A673 (cell line): ENCODE results near the gene SLC6A6. TPM values are rescaled to one million over a fixed set of nuclear protein-coding genes. Genes with fewer than 3 reads are reported as not detected.

Experiments used
- BruUV-seq: library from RNA; stranded (reverse); fragments of 400-500 nt; replicated peaks from 2 replicates; lab custom pipeline; 2021; lab: Mats Ljungman, UMichigan
- CTCF ChIA-PET: fragments of 300-600 bp; sonication (Branson Sonifier 250); formaldehyde crosslinking; loops from one replicate; lab custom pipeline; 2022; ENCODE audit warnings: antibody characterized with exemption; lab: Charles Lee
- POLR2A ChIA-PET: fragments of 300-600 bp; sonication (Branson Sonifier 250); formaldehyde crosslinking; loops from one replicate; lab custom pipeline; 2022; ENCODE audit warnings: antibody characterized with exemption; ENCODE audit not compliant: low non-redundant PET; lab: Charles Lee
- DNase-seq: peaks from one replicate; pipeline ENCODE4 v3.0.0-alpha.2; 2015; ENCODE audit warnings: low spot score
- H3K27ac ChIP-seq: fragments of 200-600 bp; sonication (generic); 2 replicates; pipeline ENCODE4 v1.5.1; 2016; ENCODE audit warnings: mixed run types, low read depth, mild to moderate bottlenecking, mixed read lengths, antibody characterized with exemption, low read length; ENCODE audit not compliant: poor library complexity, severe bottlenecking
- H3K27me3 ChIP-seq: fragments of 200-600 bp; sonication (generic); replicated peaks from 2 replicates; pipeline ENCODE4 v1.6.1; 2017; ENCODE audit warnings: mixed run types, low read depth, mild to moderate bottlenecking, mixed read lengths, antibody characterized with exemption, low read length; ENCODE audit not compliant: insufficient read depth, poor library complexity
- H3K36me3 ChIP-seq: fragments of 200-600 bp; sonication (generic); 2 replicates; pipeline ENCODE4 v1.6.1; 2016; ENCODE audit warnings: mixed run types, mild to moderate bottlenecking, mixed read lengths, antibody characterized with exemption, low read length; ENCODE audit not compliant: insufficient read depth, poor library complexity, severe bottlenecking
- H3K4me1 ChIP-seq: fragments of 200-600 bp; sonication (generic); 2 replicates; pipeline ENCODE4 v1.6.1; 2017; ENCODE audit warnings: mixed run types, mild to moderate bottlenecking, mixed read lengths, antibody characterized with exemption, low read length; ENCODE audit not compliant: insufficient read depth, poor library complexity, severe bottlenecking
- H3K4me3 ChIP-seq: fragments of 200-600 bp; sonication (generic); 2 replicates; pipeline ENCODE4 v1.5.1; 2016; ENCODE audit warnings: low read depth, mixed run types, mild to moderate bottlenecking, mixed read lengths, low read length; ENCODE audit not compliant: poor library complexity, severe bottlenecking
- H3K9me3 ChIP-seq: fragments of 200-600 bp; sonication (generic); 2 replicates; pipeline ENCODE4 v1.6.1; 2016; ENCODE audit warnings: mixed run types, low read depth, mild to moderate bottlenecking, mixed read lengths, antibody characterized with exemption, low read length; ENCODE audit not compliant: poor library complexity, severe bottlenecking
- EZH2 ChIP-seq: fragments of 200-600 bp; sonication (generic); IDR thresholded peaks from 2 replicates; pipeline ENCODE4 v1.6.1; 2017; ENCODE audit warnings: borderline replicate concordance, low read depth, mild to moderate bottlenecking, mixed read lengths, antibody characterized with exemption, low read length; ENCODE audit not compliant: poor library complexity, severe bottlenecking
- intact Hi-C: fragments of 100-400 bp; cut with micrococcal nuclease; formaldehyde crosslinking; loops from one replicate; pipeline ENCODE4 v1.10.0; 2022; ENCODE audit not compliant: unreplicated experiment
- total RNA-seq: library from RNA; stranded (reverse); gene quantifications from 2 replicates; pipeline ENCODE4 v1.2.3, GENCODE V29; 2021
- TF ChIP-seq, protein P1 (sequence below): fragments of 300-800, 200-600 bp; sonication (generic); conservative IDR thresholded peaks from 2 replicates; pipeline ENCODE4 v1.5.1; 2017; ENCODE audit warnings: low read depth, mild to moderate bottlenecking, antibody characterized with exemption, low read length, moderate library complexity, mixed read lengths

The SLC6A6 gene
- total RNA-seq, 1 experiment from 2014 or later: 55.1 TPM

DNA sequence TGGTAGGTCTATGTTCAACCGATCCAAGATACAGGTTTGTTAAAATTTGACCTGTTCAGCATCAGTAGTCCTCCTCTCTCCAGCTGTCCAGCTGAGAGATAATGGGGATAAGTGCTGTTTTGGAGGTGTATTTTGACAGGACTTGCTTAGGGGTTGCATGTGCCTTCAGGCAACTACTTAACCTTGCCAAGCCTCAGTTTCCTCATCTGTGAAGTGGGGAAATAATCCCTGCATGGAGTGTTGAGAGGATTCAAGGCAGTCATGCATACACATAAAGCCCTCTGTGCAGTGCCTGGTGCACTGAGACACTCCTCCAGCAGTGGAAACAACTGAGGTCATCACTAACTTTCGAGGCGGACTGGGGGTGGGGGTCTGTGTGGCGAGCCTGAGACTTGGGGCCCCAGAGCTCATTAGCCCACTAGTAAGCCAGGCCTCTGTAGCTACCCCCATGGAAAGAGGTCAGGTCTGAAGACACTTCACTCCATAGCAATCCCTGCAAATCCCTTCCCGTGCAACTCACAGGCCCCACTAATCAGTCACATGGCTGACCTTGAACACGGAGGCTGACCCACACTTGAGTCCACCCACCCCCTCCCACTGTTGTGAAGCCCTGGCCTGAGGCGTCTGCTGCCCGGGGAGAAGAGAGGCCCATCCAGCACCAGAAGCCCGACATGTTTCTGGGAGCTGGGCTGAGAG is 25.9 kb upstream of the SLC6A6 start:
- POLR2A ChIA-PET: no interaction called here
- BruUV-seq: no TSS peak
- Histone ChIP-seq H3K9me3 (no peaks in the 10 kb centered on the region), H3K27me3 (no peaks in the 10 kb centered on the region), H3K4me3 (no peak overlapping the region), H3K27ac (no peak overlapping the region), H3K4me1 (peaks cover 6% of the 10 kb centered on the region), H3K36me3 (no peaks in the 10 kb centered on the region)
- DNase-seq: no peak
- TF ChIP-seq, protein P1, sequence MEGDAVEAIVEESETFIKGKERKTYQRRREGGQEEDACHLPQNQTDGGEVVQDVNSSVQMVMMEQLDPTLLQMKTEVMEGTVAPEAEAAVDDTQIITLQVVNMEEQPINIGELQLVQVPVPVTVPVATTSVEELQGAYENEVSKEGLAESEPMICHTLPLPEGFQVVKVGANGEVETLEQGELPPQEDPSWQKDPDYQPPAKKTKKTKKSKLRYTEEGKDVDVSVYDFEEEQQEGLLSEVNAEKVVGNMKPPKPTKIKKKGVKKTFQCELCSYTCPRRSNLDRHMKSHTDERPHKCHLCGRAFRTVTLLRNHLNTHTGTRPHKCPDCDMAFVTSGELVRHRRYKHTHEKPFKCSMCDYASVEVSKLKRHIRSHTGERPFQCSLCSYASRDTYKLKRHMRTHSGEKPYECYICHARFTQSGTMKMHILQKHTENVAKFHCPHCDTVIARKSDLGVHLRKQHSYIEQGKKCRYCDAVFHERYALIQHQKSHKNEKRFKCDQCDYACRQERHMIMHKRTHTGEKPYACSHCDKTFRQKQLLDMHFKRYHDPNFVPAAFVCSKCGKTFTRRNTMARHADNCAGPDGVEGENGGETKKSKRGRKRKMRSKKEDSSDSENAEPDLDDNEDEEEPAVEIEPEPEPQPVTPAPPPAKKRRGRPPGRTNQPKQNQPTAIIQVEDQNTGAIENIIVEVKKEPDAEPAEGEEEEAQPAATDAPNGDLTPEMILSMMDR: no peak
- TF ChIP-seq EZH2: no peak
- intact Hi-C loops: no loop called here
- CTCF ChIA-PET: no interaction called here

DNA sequence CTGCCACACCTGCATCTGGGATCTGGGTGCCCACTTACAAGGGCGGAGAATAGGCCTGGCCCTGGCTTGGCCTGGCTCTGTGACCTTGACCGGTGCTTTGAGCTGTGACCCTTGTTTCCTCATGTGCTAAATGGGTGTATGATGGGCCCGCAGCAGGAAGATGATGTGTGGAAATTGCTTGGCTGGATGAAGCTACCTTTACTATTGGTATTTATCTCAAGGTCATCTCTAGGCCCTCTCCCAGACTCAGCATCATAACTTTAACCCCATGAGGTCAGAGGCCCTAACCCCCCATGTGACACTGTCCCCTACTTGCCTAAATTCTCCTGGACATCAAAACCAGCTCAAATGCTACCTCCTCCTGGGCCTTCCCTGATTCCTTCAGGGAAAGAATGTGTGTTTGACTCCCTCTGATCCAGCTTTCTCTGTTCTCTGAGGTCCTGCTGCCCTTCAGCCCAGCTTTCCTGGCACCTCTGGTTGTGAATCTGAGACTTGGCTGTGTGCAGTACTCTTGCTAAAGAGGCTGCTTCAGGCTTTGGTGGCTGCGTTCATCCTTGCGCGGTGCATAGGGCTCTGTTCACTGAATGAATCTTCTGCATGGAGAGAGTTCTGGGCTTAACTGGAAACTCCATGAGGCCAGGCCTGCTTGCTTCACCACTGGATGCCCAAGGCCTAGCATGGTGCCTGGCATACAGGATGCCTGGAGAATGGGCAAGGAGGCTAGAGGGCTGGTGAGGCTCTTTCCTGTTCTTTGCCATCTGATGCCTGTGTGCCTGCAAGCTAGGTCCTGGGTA is 25.2 kb upstream of the SLC6A6 start:
- H3K36me3 ChIP-seq: no peaks in the 10 kb centered on the region
- peaks cover 1% of the 10 kb centered on the region for H3K4me1 ChIP-seq
- intact Hi-C loops: no loop called here
- no peak for DNase-seq
- ChIA-PET POLR2A (no interaction called here), CTCF (no interaction called here)
- no peaks in the 10 kb centered on the region for H3K27me3 ChIP-seq
- H3K9me3 ChIP-seq: no peaks in the 10 kb centered on the region
- BruUV-seq: no TSS peak
- TF ChIP-seq EZH2: no peak
- TF ChIP-seq, protein P1: no peak
- no peak overlapping the region for H3K4me3 ChIP-seq
- H3K27ac ChIP-seq: no peak overlapping the region

DNA sequence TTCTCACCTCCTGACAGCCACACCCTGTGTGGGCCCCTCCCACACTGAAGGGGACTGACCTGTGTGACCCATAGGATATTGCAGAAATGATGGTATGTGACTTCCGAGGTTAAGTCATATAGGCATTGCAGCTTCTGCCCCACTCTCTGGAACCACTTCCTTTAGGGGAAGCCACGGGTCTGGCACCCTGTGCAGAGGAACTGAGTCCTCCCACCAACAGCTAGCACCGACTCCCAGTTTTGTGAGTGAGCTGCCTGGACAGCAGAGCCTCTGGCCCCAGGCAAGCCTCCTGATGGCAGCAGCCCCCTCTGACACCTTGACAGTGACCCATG is 24.6 kb upstream of the SLC6A6 start:
- intact Hi-C loops: no loop called here
- Histone ChIP-seq H3K27me3 (no peaks in the 10 kb centered on the region), H3K9me3 (no peaks in the 10 kb centered on the region), H3K4me3 (no peak overlapping the region), H3K36me3 (no peaks in the 10 kb centered on the region), H3K4me1 (no peaks in the 10 kb centered on the region), H3K27ac (no peak overlapping the region)
- CTCF ChIA-PET: no interaction called here
- no peak for DNase-seq
- no peak for TF ChIP-seq EZH2
- TF ChIP-seq, protein P1: no peak
- POLR2A ChIA-PET: no interaction called here
- BruUV-seq: no TSS peak
